Loucy (cell line): ENCODE measurements around the gene CDV3.
"Not testable (repeated sequence)": the region's sequence is repeated elsewhere in the genome, so short reads cannot be mapped to it uniquely, and the experiment has no call there.

Experiments
- H2AFZ ChIP-seq: fragments of 200-600 bp; sonication (generic); 2 replicates; pipeline ENCODE4 v1.6.0; 2016; ENCODE audit warnings: antibody characterized with exemption, mild to moderate bottlenecking, low read length, moderate library complexity
- H3F3A ChIP-seq: fragments of 200-600 bp; 2 replicates; pipeline ENCODE4 v1.6.0; 2016; ENCODE audit warnings: antibody characterized with exemption, low read depth, mild to moderate bottlenecking
- H3K27me3 ChIP-seq: fragments of 200-600 bp; sonication (generic); 2 replicates; pipeline ENCODE4 v1.6.1; 2014; ENCODE audit warnings: low read length, mild to moderate bottlenecking; ENCODE audit not compliant: insufficient read depth, poor library complexity, severe bottlenecking
- H3K36me3 ChIP-seq: fragments of 200-600 bp; sonication (generic); 2 replicates; pipeline ENCODE4 v1.6.1; 2016; ENCODE audit warnings: low read length; ENCODE audit not compliant: insufficient read depth
- H3K4me1 ChIP-seq: fragments of 200-600 bp; sonication (generic); 2 replicates; pipeline ENCODE4 v1.5.1; 2014; ENCODE audit warnings: low read length, mild to moderate bottlenecking; ENCODE audit not compliant: insufficient read depth, poor library complexity, severe bottlenecking
- H3K4me2 ChIP-seq: fragments of 200-600 bp; sonication (generic); 2 replicates; pipeline ENCODE4 v1.6.0; 2014; ENCODE audit warnings: antibody characterized with exemption, low read length, low read depth, mild to moderate bottlenecking; ENCODE audit not compliant: poor library complexity, severe bottlenecking
- H3K4me3 ChIP-seq: fragments of 200-600 bp; sonication (generic); 2 replicates; pipeline ENCODE4 v1.5.1; 2014; ENCODE audit warnings: low read length, mild to moderate bottlenecking, mixed read lengths; ENCODE audit not compliant: poor library complexity, severe bottlenecking
- H3K79me2 ChIP-seq: fragments of 200-600 bp; sonication (generic); 2 replicates; pipeline ENCODE4 v1.6.1; 2014; ENCODE audit warnings: low read length; ENCODE audit not compliant: insufficient read depth
- H3K9ac ChIP-seq: fragments of 200-600 bp; sonication (generic); 2 replicates; pipeline ENCODE4 v1.6.0; 2014; ENCODE audit warnings: mild to moderate bottlenecking, low read depth, low read length, moderate library complexity; ENCODE audit not compliant: poor library complexity, severe bottlenecking
- H3K9me2 ChIP-seq: fragments of 200-600 bp; sonication (generic); replicated peaks from 2 replicates; pipeline ENCODE4 v1.6.1; 2016; ENCODE audit warnings: low read depth, low read length, mixed read lengths
- H3K9me3 ChIP-seq: fragments of 200-600 bp; sonication (generic); 2 replicates; pipeline ENCODE4 v1.6.1; 2014; ENCODE audit warnings: mild to moderate bottlenecking, antibody characterized with exemption, low read length, low read depth; ENCODE audit not compliant: insufficient read depth
- H4K20me1 ChIP-seq: fragments of 200-600 bp; sonication (generic); 2 replicates; pipeline ENCODE4 v1.6.0; 2014; ENCODE audit warnings: antibody characterized with exemption, low read length, mild to moderate bottlenecking; ENCODE audit not compliant: insufficient read depth, poor library complexity, severe bottlenecking
- EZH2phosphoT487 ChIP-seq: fragments of 200-600 bp; IDR thresholded peaks from 2 replicates; pipeline ENCODE4 v1.6.1; 2018; ENCODE audit warnings: antibody characterized with exemption, mild to moderate bottlenecking, moderate library complexity, borderline replicate concordance
- TF ChIP-seq, protein P1 (sequence below): fragments of 200-600 bp; sonication (generic); conservative IDR thresholded peaks from 2 replicates; pipeline ENCODE4 v1.5.1; 2014; ENCODE audit warnings: mild to moderate bottlenecking, antibody characterized with exemption, low read length

The CDV3 gene, protein sequence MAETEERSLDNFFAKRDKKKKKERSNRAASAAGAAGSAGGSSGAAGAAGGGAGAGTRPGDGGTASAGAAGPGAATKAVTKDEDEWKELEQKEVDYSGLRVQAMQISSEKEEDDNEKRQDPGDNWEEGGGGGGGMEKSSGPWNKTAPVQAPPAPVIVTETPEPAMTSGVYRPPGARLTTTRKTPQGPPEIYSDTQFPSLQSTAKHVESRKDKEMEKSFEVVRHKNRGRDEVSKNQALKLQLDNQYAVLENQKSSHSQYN

DNA sequence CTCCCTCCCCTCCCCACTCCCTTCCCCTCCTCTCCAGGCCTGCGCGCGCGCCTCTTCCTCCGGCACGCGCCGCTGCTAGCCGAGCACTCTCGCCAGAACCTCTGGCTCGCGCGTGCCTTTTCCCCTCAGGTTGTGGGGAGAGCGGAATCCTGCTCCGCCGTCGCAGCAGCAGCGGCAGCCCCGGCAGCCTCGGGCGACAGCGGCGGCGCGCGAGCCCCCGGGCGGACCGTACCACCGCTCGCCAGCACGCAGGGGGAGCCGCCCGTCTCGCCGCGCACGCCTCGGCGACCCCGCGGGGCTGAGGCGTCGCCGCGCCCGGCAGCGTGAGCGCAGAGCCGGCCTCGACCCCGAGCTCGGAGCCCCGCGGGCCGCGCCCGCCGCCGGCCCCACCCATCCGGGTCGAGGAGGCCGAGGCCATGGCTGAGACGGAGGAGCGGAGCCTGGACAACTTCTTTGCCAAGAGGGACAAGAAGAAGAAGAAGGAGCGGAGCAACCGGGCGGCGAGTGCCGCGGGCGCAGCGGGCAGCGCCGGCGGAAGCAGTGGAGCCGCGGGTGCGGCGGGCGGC lies at the start of gene CDV3:
TSS of gene CDV3 (plus strand) at position 58 of the 566 bp plus-strand sequence. CDS start at position 417, 359 bp downstream.
- TF ChIP-seq, protein P1, sequence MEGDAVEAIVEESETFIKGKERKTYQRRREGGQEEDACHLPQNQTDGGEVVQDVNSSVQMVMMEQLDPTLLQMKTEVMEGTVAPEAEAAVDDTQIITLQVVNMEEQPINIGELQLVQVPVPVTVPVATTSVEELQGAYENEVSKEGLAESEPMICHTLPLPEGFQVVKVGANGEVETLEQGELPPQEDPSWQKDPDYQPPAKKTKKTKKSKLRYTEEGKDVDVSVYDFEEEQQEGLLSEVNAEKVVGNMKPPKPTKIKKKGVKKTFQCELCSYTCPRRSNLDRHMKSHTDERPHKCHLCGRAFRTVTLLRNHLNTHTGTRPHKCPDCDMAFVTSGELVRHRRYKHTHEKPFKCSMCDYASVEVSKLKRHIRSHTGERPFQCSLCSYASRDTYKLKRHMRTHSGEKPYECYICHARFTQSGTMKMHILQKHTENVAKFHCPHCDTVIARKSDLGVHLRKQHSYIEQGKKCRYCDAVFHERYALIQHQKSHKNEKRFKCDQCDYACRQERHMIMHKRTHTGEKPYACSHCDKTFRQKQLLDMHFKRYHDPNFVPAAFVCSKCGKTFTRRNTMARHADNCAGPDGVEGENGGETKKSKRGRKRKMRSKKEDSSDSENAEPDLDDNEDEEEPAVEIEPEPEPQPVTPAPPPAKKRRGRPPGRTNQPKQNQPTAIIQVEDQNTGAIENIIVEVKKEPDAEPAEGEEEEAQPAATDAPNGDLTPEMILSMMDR: no peak
- no peak for TF ChIP-seq EZH2phosphoT487
- H2AFZ ChIP-seq: peak within 1 kb of the TSS; percentile 72
- H3F3A ChIP-seq: peaks cover 13% of the 10 kb centered on the region

DNA sequence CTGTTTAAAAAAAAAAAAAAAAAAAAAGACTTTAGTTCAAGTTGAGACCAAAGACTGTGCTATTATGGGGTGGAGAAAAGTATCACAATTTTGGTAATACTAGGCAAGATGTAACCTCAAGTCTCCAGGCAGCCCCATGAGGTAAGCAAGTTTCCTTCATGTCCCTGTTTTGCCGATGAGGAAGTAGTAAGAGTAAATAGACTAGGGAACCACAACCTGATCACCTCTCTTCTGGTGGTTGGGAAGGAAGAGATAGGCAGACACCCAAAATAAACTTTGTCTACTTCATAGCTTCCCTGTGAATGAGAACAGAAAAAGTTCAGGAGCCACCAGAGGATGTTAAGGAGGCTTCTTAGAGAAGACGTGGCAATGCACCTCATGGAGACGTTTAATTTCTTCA lies 49.7 kb upstream of the CDV3 start:
- not testable (repeated sequence) for H3K4me3 ChIP-seq, H3K79me2 ChIP-seq, H3F3A ChIP-seq, H3K4me1 ChIP-seq, H3K9me2 ChIP-seq, H2AFZ ChIP-seq, H3K9ac ChIP-seq, H3K9me3 ChIP-seq, H3K4me2 ChIP-seq, H3K27me3 ChIP-seq, H3K36me3 ChIP-seq, H4K20me1 ChIP-seq

More for the DNA sequence above, at the start of gene CDV3:
- Histone ChIP-seq H3K79me2 (peaks cover 44% of the 10 kb centered on the region), H3K4me3 (peak within 1 kb of the TSS; percentile 86), H3K27me3 (no peaks in the 10 kb centered on the region), H3K36me3 (peaks cover 9% of the 10 kb centered on the region), H4K20me1 (peaks cover 37% of the 10 kb centered on the region), H3K4me2 (peak within 1 kb of the TSS; percentile 85), H3K9ac (peak within 1 kb of the TSS; percentile 85), H3K9me3 (no peaks in the 10 kb centered on the region), H3K4me1 (peaks cover 53% of the 10 kb centered on the region), H3K9me2 (no peaks in the 10 kb centered on the region)

DNA sequence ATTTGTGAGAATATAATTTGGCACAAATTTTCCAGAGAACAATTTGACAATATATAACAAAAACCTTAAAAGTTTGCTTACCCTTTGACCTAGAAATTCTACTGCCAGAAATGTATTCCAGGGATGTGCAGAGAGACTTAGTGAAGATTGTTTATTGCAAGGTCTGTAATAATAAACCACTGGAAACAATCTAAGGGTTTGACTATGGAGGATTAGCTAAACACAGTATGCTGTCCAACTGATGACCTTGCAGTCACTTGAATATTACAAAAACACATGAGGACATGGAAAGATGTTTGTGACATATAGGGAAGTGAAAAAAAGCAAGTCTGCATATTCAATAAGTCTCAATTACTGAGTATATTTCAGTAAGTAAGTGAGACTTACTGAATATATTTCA lies 48.1 kb upstream of the CDV3 start:
- Histone ChIP-seq H3K27me3 (no peaks in the 10 kb centered on the region), H3K9me3 (no peaks in the 10 kb centered on the region), H3K79me2 (no peaks in the 10 kb centered on the region), H3K4me3 (no peak overlapping the region), H3K4me2 (no peak overlapping the region), H3K4me1 (peaks cover 5% of the 10 kb centered on the region), H3K9me2 (no peaks in the 10 kb centered on the region), H2AFZ (no peak overlapping the region), H3F3A (no peaks in the 10 kb centered on the region), H3K9ac (no peak overlapping the region), H4K20me1 (no peaks in the 10 kb centered on the region), H3K36me3 (no peaks in the 10 kb centered on the region)
- TF ChIP-seq EZH2phosphoT487: no peak
- TF ChIP-seq, protein P1: no peak
